ENCODE data around the gene LRRC3. TPM values are rescaled to one million over a fixed set of nuclear protein-coding genes. Genes with fewer than 3 reads are reported as not detected.

The LRRC3 gene
- total RNA-seq, 2 experiments from 2014 or later = not detected

GRCh38 chr21:44510508-44511218 is 55.4 kb downstream of the LRRC3 start:
- no peaks in the 10 kb centered on the region for H3K9me2 ChIP-seq (ENCODE audit: insufficient read depth, low read length)
- H4K20me1 ChIP-seq (ENCODE audit: insufficient read depth, low read length) = no peaks in the 10 kb centered on the region
- no peak overlapping the region for H3K4me3 ChIP-seq (ENCODE audit: low read depth, low read length, poor library complexity, severe bottlenecking)
- no peak overlapping the region for H3K4me2 ChIP-seq (ENCODE audit: low read length)
- no peak overlapping the region for H3K27ac ChIP-seq (ENCODE audit: low read depth, low read length, poor library complexity, severe bottlenecking)
- TF ChIP-seq, protein P1, sequence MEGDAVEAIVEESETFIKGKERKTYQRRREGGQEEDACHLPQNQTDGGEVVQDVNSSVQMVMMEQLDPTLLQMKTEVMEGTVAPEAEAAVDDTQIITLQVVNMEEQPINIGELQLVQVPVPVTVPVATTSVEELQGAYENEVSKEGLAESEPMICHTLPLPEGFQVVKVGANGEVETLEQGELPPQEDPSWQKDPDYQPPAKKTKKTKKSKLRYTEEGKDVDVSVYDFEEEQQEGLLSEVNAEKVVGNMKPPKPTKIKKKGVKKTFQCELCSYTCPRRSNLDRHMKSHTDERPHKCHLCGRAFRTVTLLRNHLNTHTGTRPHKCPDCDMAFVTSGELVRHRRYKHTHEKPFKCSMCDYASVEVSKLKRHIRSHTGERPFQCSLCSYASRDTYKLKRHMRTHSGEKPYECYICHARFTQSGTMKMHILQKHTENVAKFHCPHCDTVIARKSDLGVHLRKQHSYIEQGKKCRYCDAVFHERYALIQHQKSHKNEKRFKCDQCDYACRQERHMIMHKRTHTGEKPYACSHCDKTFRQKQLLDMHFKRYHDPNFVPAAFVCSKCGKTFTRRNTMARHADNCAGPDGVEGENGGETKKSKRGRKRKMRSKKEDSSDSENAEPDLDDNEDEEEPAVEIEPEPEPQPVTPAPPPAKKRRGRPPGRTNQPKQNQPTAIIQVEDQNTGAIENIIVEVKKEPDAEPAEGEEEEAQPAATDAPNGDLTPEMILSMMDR (conservative IDR thresholded peaks at IDR 0.05; ENCODE audit: low read length) = peak; percentile 87
- no peak for TF ChIP-seq EZH2phosphoT487 (IDR thresholded peaks at IDR 0.05; ENCODE audit: borderline replicate concordance, low read depth, low read length)
- BruUV-seq (replicated peaks) = no TSS peak
- CTCF ChIA-PET (ENCODE audit: unreplicated experiment) = no interaction called here
- POLR2A ChIA-PET = no interaction called here
- H3K36me3 ChIP-seq (ENCODE audit: insufficient read depth, low read length) = no peaks in the 10 kb centered on the region
- no peaks in the 10 kb centered on the region for H3K79me2 ChIP-seq (ENCODE audit: insufficient read depth, low read depth, low read length)
- no peak overlapping the region for H2AFZ ChIP-seq (ENCODE audit: low read length)
- peak; percentile 66 for DNase-seq (ENCODE audit: low spot score)
- H3K9me3 ChIP-seq (ENCODE audit: low read length) = no peaks in the 10 kb centered on the region
- H3K4me1 ChIP-seq (ENCODE audit: insufficient read depth, low read length, poor library complexity, severe bottlenecking) = no peaks in the 10 kb centered on the region
- intact Hi-C loops (cut with micrococcal nuclease; ENCODE audit: unreplicated experiment) = loop anchor here (1.0 kb wide), 1 partner anchor 283 kb away; no protein-coding TSS in a partner anchor

DNA sequence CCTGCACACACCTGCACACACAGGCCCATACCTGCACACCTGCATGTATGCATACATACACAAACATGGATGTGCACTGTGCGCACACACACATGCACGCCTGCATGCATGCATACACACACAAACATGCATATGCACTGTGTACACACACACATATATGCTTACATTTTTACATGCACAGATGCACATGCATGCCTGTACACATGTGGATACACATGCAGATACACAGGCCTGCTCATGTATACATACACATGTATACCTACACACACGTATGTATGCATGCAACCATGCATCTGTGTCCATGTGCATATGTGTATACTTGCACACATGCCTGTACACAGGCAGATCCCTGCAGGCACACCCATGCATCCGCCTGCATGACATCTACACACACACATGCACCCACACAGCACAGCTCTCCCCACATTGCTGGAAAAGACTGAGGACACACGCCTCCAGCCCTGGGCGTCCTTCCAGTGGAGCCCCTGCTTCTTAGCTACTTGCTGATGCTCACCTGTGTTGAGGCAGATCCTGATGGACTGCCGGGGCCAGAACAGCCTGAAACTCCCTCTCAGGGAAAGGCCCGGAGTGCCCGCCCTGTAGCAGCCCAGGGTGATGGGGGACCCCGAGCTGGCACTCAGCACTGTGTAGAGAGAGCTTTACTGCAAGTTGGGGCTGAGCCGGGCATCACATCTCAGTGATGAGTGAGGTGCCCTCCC is 56.1 kb downstream of the LRRC3 start:
- no peak overlapping the region for H3K4me2 ChIP-seq (ENCODE audit: low read length)
- no peaks in the 10 kb centered on the region for H3K36me3 ChIP-seq (ENCODE audit: insufficient read depth, low read length)
- H4K20me1 ChIP-seq (ENCODE audit: insufficient read depth, low read length) = no peaks in the 10 kb centered on the region
- intact Hi-C loops (cut with micrococcal nuclease; ENCODE audit: unreplicated experiment) = no loop called here
- ChIA-PET POLR2A (no interaction called here), CTCF (ENCODE audit: unreplicated experiment) (no interaction called here)
- TF ChIP-seq, protein P1 (conservative IDR thresholded peaks at IDR 0.05; ENCODE audit: low read length) = no peak
- no peak overlapping the region for H3K27ac ChIP-seq (ENCODE audit: low read depth, low read length, poor library complexity, severe bottlenecking)
- H3K9me2 ChIP-seq (ENCODE audit: insufficient read depth, low read length) = no peaks in the 10 kb centered on the region
- H3K4me1 ChIP-seq (ENCODE audit: insufficient read depth, low read length, poor library complexity, severe bottlenecking) = no peaks in the 10 kb centered on the region
- no peaks in the 10 kb centered on the region for H3K9me3 ChIP-seq (ENCODE audit: low read length)
- no peak overlapping the region for H3K4me3 ChIP-seq (ENCODE audit: low read depth, low read length, poor library complexity, severe bottlenecking)
- no peak for DNase-seq (ENCODE audit: low spot score)
- BruUV-seq (replicated peaks) = no TSS peak
- no peaks in the 10 kb centered on the region for H3K79me2 ChIP-seq (ENCODE audit: insufficient read depth, low read depth, low read length)
- no peak overlapping the region for H2AFZ ChIP-seq (ENCODE audit: low read length)

Small RNA genes within 50 kb of the gene (small RNA-seq; reads per million reads assigned to genes)
- not detected for gene RF00285

Other genes starting within 250 kb of the LRRC3 start
- 4.1 and 5.2 TPM in 2 replicates for gene ICOSLG, start 214.6 kb upstream of the LRRC3 start, total RNA-seq (2014; rRNA removed; shearing (Covaris generic))
- gene ICOSLG, start 214.6 kb upstream of the LRRC3 start, total RNA-seq (2022) = 8.3 and 8.6 TPM in 2 replicates
- not detected in 2 replicates for gene DNMT3L, start 193.6 kb upstream of the LRRC3 start, total RNA-seq (2014; rRNA removed; shearing (Covaris generic))
- not detected in 2 replicates for gene DNMT3L, start 193.6 kb upstream of the LRRC3 start, total RNA-seq (2022)
- gene AIRE, start 169.6 kb upstream of the LRRC3 start, total RNA-seq (2014; rRNA removed; shearing (Covaris generic)) = not detected in 2 replicates
- not detected in 2 replicates for gene AIRE, start 169.6 kb upstream of the LRRC3 start, total RNA-seq (2022)
- gene PFKL, start 155.5 kb upstream of the LRRC3 start, total RNA-seq (2014; rRNA removed; shearing (Covaris generic)) = 102 and 111 TPM in 2 replicates
- 123 and 128 TPM in 2 replicates for gene PFKL, start 155.5 kb upstream of the LRRC3 start, total RNA-seq (2022)
- gene CFAP410, start 116.1 kb upstream of the LRRC3 start, total RNA-seq (2014; rRNA removed; shearing (Covaris generic)) = 11.9 and 20.6 TPM in 2 replicates
- 15.0 and 15.1 TPM in 2 replicates for gene CFAP410, start 116.1 kb upstream of the LRRC3 start, total RNA-seq (2022)
- gene TRPM2, start 101.9 kb upstream of the LRRC3 start, total RNA-seq (2014; rRNA removed; shearing (Covaris generic)) = 1.8 and 2.8 TPM in 2 replicates
- gene TRPM2, start 101.9 kb upstream of the LRRC3 start, total RNA-seq (2022) = 3.8 and 7.1 TPM in 2 replicates
- gene KRTAP10-1, start 84.7 kb downstream of the LRRC3 start, total RNA-seq (2014; rRNA removed; shearing (Covaris generic)) = 0.13 TPM in 1 of 2 replicates, not detected in the other
- not detected in 2 replicates for gene KRTAP10-1, start 84.7 kb downstream of the LRRC3 start, total RNA-seq (2022)
- not detected in 2 replicates for gene KRTAP10-2, start 96.0 kb downstream of the LRRC3 start, total RNA-seq (2014; rRNA removed; shearing (Covaris generic))
- gene KRTAP10-2, start 96.0 kb downstream of the LRRC3 start, total RNA-seq (2022) = not detected in 2 replicates
- gene KRTAP10-3, start 103.3 kb downstream of the LRRC3 start, total RNA-seq (2014; rRNA removed; shearing (Covaris generic)) = not detected in 2 replicates
- not detected in 2 replicates for gene KRTAP10-3, start 103.3 kb downstream of the LRRC3 start, total RNA-seq (2022)
- not detected in 2 replicates for gene KRTAP10-4, start 118.2 kb downstream of the LRRC3 start, total RNA-seq (2014; rRNA removed; shearing (Covaris generic))
- gene KRTAP10-4, start 118.2 kb downstream of the LRRC3 start, total RNA-seq (2022) = not detected in 2 replicates
- gene KRTAP10-5, start 125.1 kb downstream of the LRRC3 start, total RNA-seq (2014; rRNA removed; shearing (Covaris generic)) = not detected in 2 replicates
- gene KRTAP10-5, start 125.1 kb downstream of the LRRC3 start, total RNA-seq (2022) = not detected in 2 replicates
- not detected in 2 replicates for gene KRTAP10-6, start 137.0 kb downstream of the LRRC3 start, total RNA-seq (2014; rRNA removed; shearing (Covaris generic))
- gene KRTAP10-6, start 137.0 kb downstream of the LRRC3 start, total RNA-seq (2022) = not detected in 2 replicates
- not detected in 2 replicates for gene KRTAP10-7, start 145.1 kb downstream of the LRRC3 start, total RNA-seq (2014; rRNA removed; shearing (Covaris generic))
- not detected in 2 replicates for gene KRTAP10-7, start 145.1 kb downstream of the LRRC3 start, total RNA-seq (2022)
- gene KRTAP10-8, start 156.6 kb downstream of the LRRC3 start, total RNA-seq (2014; rRNA removed; shearing (Covaris generic)) = not detected in 2 replicates
- gene KRTAP10-8, start 156.6 kb downstream of the LRRC3 start, total RNA-seq (2022) = not detected in 2 replicates
- not detected in 2 replicates for gene KRTAP10-9, start 171.6 kb downstream of the LRRC3 start, total RNA-seq (2014; rRNA removed; shearing (Covaris generic))
- gene KRTAP10-9, start 171.6 kb downstream of the LRRC3 start, total RNA-seq (2022) = not detected in 2 replicates
- not detected in 2 replicates for gene KRTAP10-10, start 181.8 kb downstream of the LRRC3 start, total RNA-seq (2014; rRNA removed; shearing (Covaris generic))
- gene KRTAP10-10, start 181.8 kb downstream of the LRRC3 start, total RNA-seq (2022) = not detected in 2 replicates
- gene KRTAP10-11, start 190.9 kb downstream of the LRRC3 start, total RNA-seq (2014; rRNA removed; shearing (Covaris generic)) = not detected in 2 replicates
- gene KRTAP10-11, start 190.9 kb downstream of the LRRC3 start, total RNA-seq (2022) = not detected in 2 replicates
- not detected in 2 replicates for gene KRTAP12-4, start 199.1 kb downstream of the LRRC3 start, total RNA-seq (2014; rRNA removed; shearing (Covaris generic))
- gene KRTAP12-4, start 199.1 kb downstream of the LRRC3 start, total RNA-seq (2022) = not detected in 2 replicates
- gene KRTAP12-3, start 202.4 kb downstream of the LRRC3 start, total RNA-seq (2014; rRNA removed; shearing (Covaris generic)) = not detected in 2 replicates
- not detected in 2 replicates for gene KRTAP12-3, start 202.4 kb downstream of the LRRC3 start, total RNA-seq (2022)
- gene KRTAP12-2, start 211.4 kb downstream of the LRRC3 start, total RNA-seq (2014; rRNA removed; shearing (Covaris generic)) = not detected in 2 replicates
- not detected in 2 replicates for gene KRTAP12-2, start 211.4 kb downstream of the LRRC3 start, total RNA-seq (2022)
- gene KRTAP12-1, start 226.7 kb downstream of the LRRC3 start, total RNA-seq (2014; rRNA removed; shearing (Covaris generic)) = not detected in 2 replicates
- not detected in 2 replicates for gene KRTAP12-1, start 226.7 kb downstream of the LRRC3 start, total RNA-seq (2022)
- not detected in 2 replicates for gene KRTAP10-12, start 241.7 kb downstream of the LRRC3 start, total RNA-seq (2014; rRNA removed; shearing (Covaris generic))
- gene KRTAP10-12, start 241.7 kb downstream of the LRRC3 start, total RNA-seq (2022) = not detected in 2 replicates